GM08714 (cell line): ENCODE results near the gene CASP7.
"Not testable (repeated sequence)": the region's sequence is repeated elsewhere in the genome, so short reads cannot be mapped to it uniquely, and the experiment has no call there.

ENCODE experiments used
- H3K4me3 ChIP-seq: fragments of 200-500 bp; sonication (Bioruptor generic); 2 replicates; pipeline ENCODE4 v1.5.1; 2014; ENCODE audit warnings: mild to moderate bottlenecking, low read length, inconsistent platforms
- ZNF274 ChIP-seq: IDR thresholded peaks from 2 replicates; pipeline ENCODE4 v1.6.1; 2012; ENCODE audit warnings: mild to moderate bottlenecking, low read depth, low read length

Gene CASP7

DNA sequence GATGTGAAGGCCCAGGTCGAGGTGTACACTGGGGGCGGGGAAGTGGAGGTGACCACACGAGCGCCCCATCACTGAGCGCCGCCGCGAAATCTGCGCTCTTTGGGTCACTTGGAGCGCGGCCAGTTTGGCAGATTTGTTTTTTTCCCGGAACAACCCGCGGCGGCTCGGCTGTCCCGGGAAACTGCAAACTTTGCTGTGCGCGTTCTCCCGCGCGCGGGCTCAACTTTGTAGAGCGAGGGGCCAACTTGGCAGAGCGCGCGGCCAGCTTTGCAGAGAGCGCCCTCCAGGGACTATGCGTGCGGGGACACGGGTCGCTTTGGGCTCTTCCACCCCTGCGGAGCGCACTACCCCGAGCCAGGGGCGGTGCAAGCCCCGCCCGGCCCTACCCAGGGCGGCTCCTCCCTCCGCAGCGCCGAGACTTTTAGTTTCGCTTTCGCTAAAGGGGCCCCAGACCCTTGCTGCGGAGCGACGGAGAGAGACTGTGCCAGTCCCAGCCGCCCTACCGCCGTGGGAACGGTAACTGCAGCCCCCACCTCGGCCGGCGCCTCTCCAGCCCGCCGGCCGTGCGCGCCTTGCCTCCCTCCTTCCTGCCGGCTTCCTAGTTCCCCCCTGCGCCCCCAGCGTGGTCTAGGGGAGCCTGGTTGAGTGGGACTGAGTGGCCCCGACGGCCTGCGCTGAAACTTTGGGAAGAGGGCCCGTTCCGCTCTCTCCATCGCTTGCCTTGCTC lies at the start of gene CASP7:
Gene CASP7 (plus strand): TSS at position 450 of the 727 bp plus-strand sequence. CDS start 17,582 bp downstream, outside the sequence.
- no peak for TF ChIP-seq ZNF274
- H3K4me3 ChIP-seq = peak within 1 kb of the TSS; percentile 77

DNA sequence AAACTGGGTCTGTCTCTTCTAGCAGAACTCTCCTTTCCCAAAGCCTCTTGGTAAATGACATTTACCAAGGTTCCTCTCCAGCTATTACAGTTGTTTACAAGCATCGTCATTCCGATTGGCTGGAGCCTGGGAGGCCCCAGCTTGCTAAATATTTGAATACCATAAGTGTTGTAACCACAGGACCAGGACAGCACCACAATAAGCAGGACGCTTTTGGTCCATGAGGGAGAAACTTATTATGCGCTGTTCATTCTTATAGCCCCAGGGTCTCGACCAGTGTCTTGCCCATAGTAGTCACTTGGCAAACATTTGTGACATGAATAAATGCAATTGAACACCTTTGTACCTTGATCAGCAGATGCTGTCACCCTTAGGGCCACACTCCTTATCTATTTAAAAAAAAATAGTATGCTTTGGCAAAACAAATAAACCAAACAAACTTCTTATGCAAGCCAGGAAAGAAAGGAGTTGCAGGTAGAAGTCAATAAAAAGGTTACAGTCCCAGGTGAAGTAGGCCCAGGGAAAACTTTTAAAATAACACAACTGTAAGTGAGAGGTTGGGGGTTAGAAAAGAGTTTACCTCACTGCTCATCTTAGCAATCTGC lies 48.7 kb upstream of the CASP7 start:
- no peak overlapping the region for H3K4me3 ChIP-seq
- no peak for TF ChIP-seq ZNF274

DNA sequence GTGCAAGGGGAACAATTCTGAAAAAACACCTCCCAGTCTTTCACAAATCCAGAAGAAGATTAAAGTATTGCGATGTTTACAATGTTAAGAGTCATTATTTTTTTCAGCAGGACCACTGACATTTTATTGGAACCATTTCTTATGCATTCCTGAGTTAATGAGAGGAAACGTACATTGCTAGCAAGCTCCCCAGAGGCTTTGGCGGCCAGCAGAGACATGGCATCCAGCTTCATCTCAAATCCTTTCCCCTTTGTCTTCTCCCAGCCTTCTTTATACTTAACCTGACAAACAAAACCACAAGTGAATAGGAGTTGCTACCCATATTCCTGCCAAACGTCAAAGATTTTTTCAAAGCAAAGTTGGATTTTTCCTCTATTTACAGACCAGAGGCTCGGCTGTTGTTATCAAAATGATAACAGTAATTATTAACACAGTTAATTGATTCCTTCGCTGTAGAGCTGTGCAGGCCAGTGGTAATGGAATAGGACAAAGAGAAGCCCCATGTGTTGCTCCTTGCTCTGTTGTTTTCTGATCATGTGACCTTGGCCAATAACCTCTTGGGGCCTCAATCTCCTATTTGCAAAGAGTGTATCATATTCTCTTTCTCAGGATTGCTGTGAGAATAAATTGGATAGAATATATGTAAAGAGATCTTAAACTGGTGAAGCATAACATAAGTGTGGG lies 47.9 kb upstream of the CASP7 start:
- TF ChIP-seq ZNF274 = no peak
- no peak overlapping the region for H3K4me3 ChIP-seq

DNA sequence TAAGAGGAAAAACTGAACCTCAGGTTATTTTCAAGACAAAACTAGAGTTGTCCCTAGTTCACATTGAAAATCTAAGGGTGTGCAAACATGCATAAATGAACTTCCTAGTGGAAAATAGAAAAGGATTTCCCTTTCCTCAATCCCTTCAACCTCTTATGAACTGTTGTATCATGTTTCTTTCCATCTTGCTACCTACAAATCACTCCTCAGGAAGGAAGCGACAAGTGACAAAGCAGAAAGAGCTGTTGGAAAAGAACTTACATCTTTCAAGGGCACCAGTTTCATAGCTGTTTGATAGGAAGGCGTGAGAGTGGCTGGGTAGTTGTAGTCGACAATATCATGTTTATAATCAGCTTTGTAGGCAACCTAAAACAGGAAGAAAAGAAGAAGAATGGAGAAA lies 39.7 kb upstream of the CASP7 start:
- TF ChIP-seq ZNF274 = no peak
- no peak overlapping the region for H3K4me3 ChIP-seq

DNA sequence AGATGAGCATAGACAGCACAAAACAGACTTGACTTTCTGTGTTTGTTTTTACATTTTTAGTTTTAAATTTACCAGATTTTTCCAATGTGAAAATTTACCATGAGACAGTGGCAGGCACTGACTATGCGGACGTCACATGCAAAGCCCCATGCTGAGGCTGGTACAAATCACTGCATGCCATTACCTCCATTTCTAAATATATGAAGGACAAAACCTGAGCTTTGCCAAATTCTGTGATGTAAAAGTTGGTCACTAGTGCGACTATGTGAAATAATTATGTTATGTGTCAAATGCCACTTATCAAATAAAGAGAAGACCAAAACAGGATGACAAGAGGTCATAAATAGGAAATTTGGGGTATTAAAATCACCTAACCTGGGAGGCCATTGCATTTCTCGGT lies 38.0 kb upstream of the CASP7 start:
- TF ChIP-seq ZNF274 = no peak
- H3K4me3 ChIP-seq = no peak overlapping the region

GRCh38 chr10:113643183-113643582 lies 36.5 kb upstream of the CASP7 start:
- TF ChIP-seq ZNF274 = no peak

GRCh38 chr10:113644185-113645120 lies 35.3 kb upstream of the CASP7 start:
- TF ChIP-seq ZNF274 = no peak
- no peak overlapping the region for H3K4me3 ChIP-seq

More at GRCh38 chr10:113643183-113643582, 36.5 kb upstream of the CASP7 start:
- no peak overlapping the region for H3K4me3 ChIP-seq

DNA sequence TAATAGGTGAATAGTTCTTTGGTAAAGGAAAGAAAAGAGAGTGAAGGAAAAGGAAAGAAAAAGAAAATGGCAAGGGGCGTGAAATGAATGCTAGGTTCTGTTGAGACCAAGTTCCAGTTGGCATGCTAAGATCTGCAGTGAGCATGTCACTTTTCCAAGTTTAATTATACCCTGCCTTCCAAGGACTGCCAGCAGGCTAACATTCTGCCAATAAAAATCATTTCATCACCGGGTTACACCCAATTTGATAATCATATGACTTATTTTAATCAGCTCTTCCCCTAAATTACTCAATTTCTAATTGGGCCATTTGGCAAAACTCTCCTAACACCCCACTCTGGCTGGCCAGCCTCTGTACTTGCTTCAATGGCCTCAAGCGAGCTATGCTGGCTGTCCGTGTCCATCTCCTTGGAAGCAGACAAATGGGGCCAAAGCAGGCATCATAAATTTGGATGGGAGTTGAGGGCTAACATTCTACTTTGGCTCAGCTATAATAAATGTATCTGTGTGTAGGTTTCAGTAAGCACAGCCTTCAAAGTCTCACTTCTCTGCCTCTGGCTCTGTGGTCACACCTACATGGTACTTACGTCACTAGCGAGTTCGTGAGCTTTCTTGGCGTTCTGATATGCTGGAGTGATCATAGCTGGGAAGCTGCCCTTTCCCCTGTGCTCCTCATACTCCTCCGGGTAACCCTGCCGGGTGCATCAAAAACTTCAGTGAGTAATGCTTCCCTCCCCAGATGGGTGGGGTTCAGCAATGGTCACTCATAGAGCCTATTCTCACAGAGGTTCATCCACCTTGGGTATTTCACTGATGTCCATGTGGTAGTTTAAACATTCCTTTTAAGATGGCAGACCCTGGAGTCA lies 33.1 kb upstream of the CASP7 start:
- no peak for TF ChIP-seq ZNF274
- no peak overlapping the region for H3K4me3 ChIP-seq

DNA sequence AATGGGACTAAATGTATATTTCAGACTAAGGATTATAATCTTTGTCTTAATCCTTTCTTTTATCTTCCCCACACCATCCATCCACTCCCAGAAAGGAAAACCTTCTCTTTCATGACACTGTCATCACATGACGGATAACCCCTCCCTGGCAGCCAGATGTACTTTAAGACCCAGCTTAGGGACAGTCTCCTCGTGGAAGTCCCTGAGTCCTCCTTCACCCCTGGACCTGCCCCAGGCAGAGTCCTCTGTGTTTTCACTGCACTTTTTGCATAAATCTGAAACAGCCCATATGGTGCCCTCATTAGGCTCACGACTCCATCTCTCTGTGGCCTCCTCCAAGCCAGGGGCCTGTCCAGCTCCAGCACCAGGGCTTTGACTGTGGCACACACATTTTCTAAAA lies 31.9 kb upstream of the CASP7 start:
- no peak overlapping the region for H3K4me3 ChIP-seq
- TF ChIP-seq ZNF274 = no peak

DNA sequence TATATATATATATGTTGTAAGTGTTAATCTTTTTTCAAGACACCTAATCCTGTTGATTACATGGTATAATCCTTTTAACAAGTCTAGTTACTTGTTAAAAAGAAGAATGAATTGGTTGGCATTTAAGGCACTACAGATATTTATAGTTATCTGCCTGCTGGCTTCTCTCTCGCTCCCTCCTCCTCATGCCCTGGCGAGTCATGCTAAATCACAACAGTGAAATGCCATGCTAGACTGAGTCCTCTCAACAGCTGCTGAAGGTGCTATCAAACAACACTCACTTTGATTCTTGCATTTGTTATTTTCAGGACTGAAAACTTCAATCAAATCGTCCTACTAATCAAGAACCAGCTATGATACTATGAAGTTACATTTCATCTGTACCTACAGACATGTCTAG lies 31.2 kb upstream of the CASP7 start:
- TF ChIP-seq ZNF274 = no peak
- no peak overlapping the region for H3K4me3 ChIP-seq

DNA sequence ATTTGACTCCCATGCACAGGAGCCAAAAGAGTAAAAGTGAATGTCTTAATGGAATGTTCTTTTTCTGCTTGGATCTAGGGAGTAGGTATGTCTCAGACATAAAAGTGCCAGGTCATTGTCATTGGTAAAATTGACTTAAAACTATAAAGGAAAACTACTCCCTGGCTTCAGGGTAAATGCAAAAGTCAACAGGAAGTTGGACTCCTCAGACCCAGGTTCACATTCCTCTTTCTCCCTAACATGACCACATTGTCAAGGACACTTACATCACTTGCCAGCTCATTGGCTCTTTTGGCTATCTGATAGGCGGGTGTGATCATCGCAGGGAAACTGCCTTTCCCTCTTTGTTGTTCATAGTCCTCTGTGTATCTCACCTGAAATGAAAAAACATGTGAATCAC lies 29.5 kb upstream of the CASP7 start:
- no peak for TF ChIP-seq ZNF274

DNA sequence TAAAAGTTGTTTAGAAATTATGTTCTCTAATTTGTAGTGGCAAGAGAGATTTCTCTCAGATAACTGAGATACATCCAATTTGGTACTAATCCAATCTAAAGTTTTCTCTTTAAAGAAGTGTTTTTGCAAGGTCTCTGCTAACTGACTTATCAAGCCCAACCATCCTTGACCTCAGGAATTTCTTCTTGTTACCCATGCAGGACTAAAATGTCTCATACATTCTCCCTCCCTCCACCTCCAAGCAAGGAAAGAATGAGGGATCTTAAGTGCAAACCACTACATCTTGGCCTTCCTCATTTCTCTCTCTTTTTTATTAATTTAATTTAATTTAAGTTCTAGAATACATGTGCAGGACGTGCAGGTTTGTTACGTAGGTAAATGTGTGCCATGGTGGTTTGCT lies 28.7 kb upstream of the CASP7 start:
- no peak for TF ChIP-seq ZNF274
- no peak overlapping the region for H3K4me3 ChIP-seq

More for the DNA sequence above, 29.5 kb upstream of the CASP7 start:
- no peak overlapping the region for H3K4me3 ChIP-seq

GRCh38 chr10:113651898-113652297 lies 27.8 kb upstream of the CASP7 start:
- TF ChIP-seq ZNF274 = no peak
- H3K4me3 ChIP-seq = no peak overlapping the region

GRCh38 chr10:113652456-113652855 lies 27.3 kb upstream of the CASP7 start:
- not testable (repeated sequence) for H3K4me3 ChIP-seq
